ENCODE results near the gene TBX18.

TBX18 gene

GRCh38 chr6:84772428-84773132 is 8.2 kb upstream of the TBX18 start:
- peak overlapping the region; percentile 64 for H3K4me3 ChIP-seq (ENCODE audit: low read length)
- H3K4me1 ChIP-seq (ENCODE audit: control insufficient read depth, low read depth, low read length), result peaks cover 5% of the 10 kb centered on the region
- peaks cover 100% of the 10 kb centered on the region for H3K27me3 ChIP-seq (ENCODE audit: control insufficient read depth, insufficient read depth, low read length)
- no peak overlapping the region for H3K9ac ChIP-seq (ENCODE audit: low read length)
- H3K9me3 ChIP-seq (ENCODE audit: control insufficient read depth, low read depth, low read length), result no peaks in the 10 kb centered on the region
- H3K27ac ChIP-seq (ENCODE audit: low read length), result no peak overlapping the region
- no peaks in the 10 kb centered on the region for H3K36me3 ChIP-seq (ENCODE audit: control insufficient read depth, low read depth, low read length)

- H3K27ac ChIP-seq (ENCODE audit: low read length), result no peak overlapping the region
- peaks cover 100% of the 10 kb centered on the region for H3K27me3 ChIP-seq (ENCODE audit: control insufficient read depth, insufficient read depth, low read length)
Measured at GRCh38 chr6:84771756-84772356, 7.5 kb upstream of the TBX18 start.

GRCh38 chr6:84771125-84771755 is 6.8 kb upstream of the TBX18 start:
- peaks cover 100% of the 10 kb centered on the region for H3K27me3 ChIP-seq (ENCODE audit: control insufficient read depth, insufficient read depth, low read length)
- H3K4me3 ChIP-seq (ENCODE audit: low read length), result no peak overlapping the region
- peaks cover 5% of the 10 kb centered on the region for H3K4me1 ChIP-seq (ENCODE audit: control insufficient read depth, low read depth, low read length)
- no peaks in the 10 kb centered on the region for H3K9me3 ChIP-seq (ENCODE audit: control insufficient read depth, low read depth, low read length)
- no peak overlapping the region for H3K9ac ChIP-seq (ENCODE audit: low read length)
- no peak overlapping the region for H3K27ac ChIP-seq (ENCODE audit: low read length)
- H3K36me3 ChIP-seq (ENCODE audit: control insufficient read depth, low read depth, low read length), result no peaks in the 10 kb centered on the region

More at GRCh38 chr6:84771756-84772356, 7.5 kb upstream of the TBX18 start:
- Histone ChIP-seq H3K9me3 (ENCODE audit: control insufficient read depth, low read depth, low read length) (no peaks in the 10 kb centered on the region), H3K4me1 (ENCODE audit: control insufficient read depth, low read depth, low read length) (peaks cover 5% of the 10 kb centered on the region), H3K9ac (ENCODE audit: low read length) (no peak overlapping the region), H3K36me3 (ENCODE audit: control insufficient read depth, low read depth, low read length) (no peaks in the 10 kb centered on the region), H3K4me3 (ENCODE audit: low read length) (no peak overlapping the region)

GRCh38 chr6:84770521-84770920 is 6.1 kb upstream of the TBX18 start:
- H3K9me3 ChIP-seq (ENCODE audit: control insufficient read depth, low read depth, low read length), result no peaks in the 10 kb centered on the region
- H3K27ac ChIP-seq (ENCODE audit: low read length), result no peak overlapping the region
- peaks cover 100% of the 10 kb centered on the region for H3K27me3 ChIP-seq (ENCODE audit: control insufficient read depth, insufficient read depth, low read length)
- H3K9ac ChIP-seq (ENCODE audit: low read length), result no peak overlapping the region
- H3K36me3 ChIP-seq (ENCODE audit: control insufficient read depth, low read depth, low read length), result no peaks in the 10 kb centered on the region
- peaks cover 5% of the 10 kb centered on the region for H3K4me1 ChIP-seq (ENCODE audit: control insufficient read depth, low read depth, low read length)
- H3K4me3 ChIP-seq (ENCODE audit: low read length), result no peak overlapping the region

- Histone ChIP-seq H3K27ac (ENCODE audit: low read length) (no peak overlapping the region), H3K4me3 (ENCODE audit: low read length) (no peak overlapping the region), H3K27me3 (ENCODE audit: control insufficient read depth, insufficient read depth, low read length) (peaks cover 100% of the 10 kb centered on the region), H3K36me3 (ENCODE audit: control insufficient read depth, low read depth, low read length) (no peaks in the 10 kb centered on the region), H3K9me3 (ENCODE audit: control insufficient read depth, low read depth, low read length) (no peaks in the 10 kb centered on the region), H3K4me1 (ENCODE audit: control insufficient read depth, low read depth, low read length) (peaks cover 8% of the 10 kb centered on the region), H3K9ac (ENCODE audit: low read length) (no peak overlapping the region)
Measured at GRCh38 chr6:84769306-84769705, 4.9 kb upstream of the TBX18 start.

- Histone ChIP-seq H3K27me3 (ENCODE audit: control insufficient read depth, insufficient read depth, low read length) (peaks cover 100% of the 10 kb centered on the region), H3K4me3 (ENCODE audit: low read length) (peak overlapping the region; percentile 48), H3K9ac (ENCODE audit: low read length) (no peak overlapping the region)
Measured at GRCh38 chr6:84768442-84769174, 4.2 kb upstream of the TBX18 start.

GRCh38 chr6:84767526-84768201 is 3.3 kb upstream of the TBX18 start:
- no peak overlapping the region for H3K4me3 ChIP-seq (ENCODE audit: low read length)
- H3K36me3 ChIP-seq (ENCODE audit: control insufficient read depth, low read depth, low read length), result no peaks in the 10 kb centered on the region
- H3K9me3 ChIP-seq (ENCODE audit: control insufficient read depth, low read depth, low read length), result no peaks in the 10 kb centered on the region
- H3K4me1 ChIP-seq (ENCODE audit: control insufficient read depth, low read depth, low read length), result peaks cover 8% of the 10 kb centered on the region
- peaks cover 100% of the 10 kb centered on the region for H3K27me3 ChIP-seq (ENCODE audit: control insufficient read depth, insufficient read depth, low read length)
- no peak overlapping the region for H3K9ac ChIP-seq (ENCODE audit: low read length)
- no peak overlapping the region for H3K27ac ChIP-seq (ENCODE audit: low read length)

More at GRCh38 chr6:84768442-84769174, 4.2 kb upstream of the TBX18 start:
- H3K4me1 ChIP-seq (ENCODE audit: control insufficient read depth, low read depth, low read length), result peaks cover 8% of the 10 kb centered on the region
- H3K36me3 ChIP-seq (ENCODE audit: control insufficient read depth, low read depth, low read length), result no peaks in the 10 kb centered on the region
- no peaks in the 10 kb centered on the region for H3K9me3 ChIP-seq (ENCODE audit: control insufficient read depth, low read depth, low read length)
- H3K27ac ChIP-seq (ENCODE audit: low read length), result no peak overlapping the region

- no peak overlapping the region for H3K27ac ChIP-seq (ENCODE audit: low read length)
- no peaks in the 10 kb centered on the region for H3K36me3 ChIP-seq (ENCODE audit: control insufficient read depth, low read depth, low read length)
- H3K9ac ChIP-seq (ENCODE audit: low read length), result no peak overlapping the region
- peak overlapping the region; percentile 33 for H3K4me3 ChIP-seq (ENCODE audit: low read length)
- H3K4me1 ChIP-seq (ENCODE audit: control insufficient read depth, low read depth, low read length), result peaks cover 9% of the 10 kb centered on the region
- no peaks in the 10 kb centered on the region for H3K9me3 ChIP-seq (ENCODE audit: control insufficient read depth, low read depth, low read length)
- H3K27me3 ChIP-seq (ENCODE audit: control insufficient read depth, insufficient read depth, low read length), result peaks cover 100% of the 10 kb centered on the region
Measured at GRCh38 chr6:84766799-84767525, 2.6 kb upstream of the TBX18 start.

GRCh38 chr6:84766118-84766798 is 1.9 kb upstream of the TBX18 start:
- Histone ChIP-seq H3K9me3 (ENCODE audit: control insufficient read depth, low read depth, low read length) (no peaks in the 10 kb centered on the region), H3K4me3 (ENCODE audit: low read length) (peak overlapping the region; percentile 33), H3K27me3 (ENCODE audit: control insufficient read depth, insufficient read depth, low read length) (peaks cover 100% of the 10 kb centered on the region)

GRCh38 chr6:84763886-84764331 is 489 bp downstream of the TBX18 start:
- Histone ChIP-seq H3K9ac (ENCODE audit: low read length) (no peak overlapping the region), H3K4me1 (ENCODE audit: control insufficient read depth, low read depth, low read length) (peaks cover 11% of the 10 kb centered on the region), H3K27ac (ENCODE audit: low read length) (no peak overlapping the region), H3K4me3 (ENCODE audit: low read length) (peak overlapping the region; percentile 78), H3K36me3 (ENCODE audit: control insufficient read depth, low read depth, low read length) (no peaks in the 10 kb centered on the region), H3K9me3 (ENCODE audit: control insufficient read depth, low read depth, low read length) (no peaks in the 10 kb centered on the region), H3K27me3 (ENCODE audit: control insufficient read depth, insufficient read depth, low read length) (peaks cover 100% of the 10 kb centered on the region)

More at GRCh38 chr6:84766118-84766798, 1.9 kb upstream of the TBX18 start:
- Histone ChIP-seq H3K27ac (ENCODE audit: low read length) (no peak overlapping the region), H3K36me3 (ENCODE audit: control insufficient read depth, low read depth, low read length) (no peaks in the 10 kb centered on the region), H3K9ac (ENCODE audit: low read length) (no peak overlapping the region), H3K4me1 (ENCODE audit: control insufficient read depth, low read depth, low read length) (peaks cover 11% of the 10 kb centered on the region)
